SK-N-SH (cell line): ENCODE data around the gene ABHD13. TPM values are rescaled to one million over a fixed set of nuclear protein-coding genes. Genes with fewer than 3 reads are reported as not detected.

Experiments
- CTCF ChIA-PET: fragments of 300-600, 350-600 bp; formaldehyde crosslinking; extraction: SDS; loops from one replicate; lab custom pipeline; 2021; lab: Yijun Ruan, JAX
- POLR2A ChIA-PET: fragments of 350-600 bp; sonication (Branson Sonifier 250); formaldehyde crosslinking; extraction: SDS; loops from one replicate; lab custom pipeline; 2020; ENCODE audit warnings: antibody characterized with exemption, inconsistent platforms; lab: Yijun Ruan, JAX
- DNase-seq: peaks from one replicate; pipeline ENCODE4 v3.0.0; 2012
- H2AFZ ChIP-seq: fragments of 200-600 bp; sonication (generic); 2 replicates; pipeline ENCODE4 v1.8.1; 2016; ENCODE audit warnings: antibody characterized with exemption, mild to moderate bottlenecking, low read depth
- H3F3A ChIP-seq: fragments of 200-600 bp; sonication (generic); replicated peaks from 2 replicates; pipeline ENCODE3; 2016; ENCODE audit warnings: antibody characterized with exemption, mild to moderate bottlenecking; ENCODE audit not compliant: insufficient read depth
- H3K27ac ChIP-seq, 2 experiments: fragments of 200-500 bp in 1 of 2; fragments of 200-600 bp in 1 of 2; sonication (Bioruptor generic) in 1 of 2; sonication (generic), shearing (Covaris generic) in 1 of 2; 2 replicates each; pipeline versions ENCODE4 v1.5.1 to v1.6.1; 2014 to 2016; ENCODE audit warnings: low read depth in 2 of 2, inconsistent platforms in 1 of 2, low read length in 1 of 2, mild to moderate bottlenecking in 1 of 2, mixed read lengths in 1 of 2
- H3K27me3 ChIP-seq: fragments of 200-600 bp; sonication (generic), shearing (Covaris generic); 2 replicates; pipeline ENCODE4 v1.6.1; 2016; ENCODE audit warnings: mixed run types; ENCODE audit not compliant: insufficient read depth
- H3K36me3 ChIP-seq, 2 experiments: fragments of 200-500 bp in 1 of 2; fragments of 200-600 bp in 1 of 2; sonication (Bioruptor generic) in 1 of 2; sonication (generic) in 1 of 2; replicated peaks in 1 of 2; 2 replicates each; pipeline versions ENCODE3 to v1.5.1; 2014 to 2016; ENCODE audit warnings: low read length in 1 of 2, mild to moderate bottlenecking in 1 of 2; ENCODE audit not compliant: insufficient read depth in 2 of 2, control insufficient read depth in 1 of 2
- H3K4me1 ChIP-seq, 2 experiments: fragments of 200-500 bp in 1 of 2; fragments of 200-600 bp in 1 of 2; sonication (Bioruptor generic) in 1 of 2; sonication (generic), shearing (Covaris generic) in 1 of 2; 2 replicates each; pipeline versions ENCODE4 v1.5.1 to v1.6.1; 2014 to 2016; ENCODE audit warnings: low read depth in 1 of 2, low read length in 1 of 2, mixed run types in 1 of 2; ENCODE audit not compliant: insufficient read depth in 2 of 2, control insufficient read depth in 1 of 2
- H3K4me2 ChIP-seq: fragments of 200-600 bp; sonication (generic), shearing (Covaris generic); 2 replicates; pipeline ENCODE4 v1.6.1; 2017; ENCODE audit warnings: mixed run types
- H3K4me3 ChIP-seq, 2 experiments: fragments of 200-500 bp in 1 of 2; fragments of 200-600 bp in 1 of 2; sonication (Bioruptor generic) in 1 of 2; sonication (generic), shearing (Covaris generic) in 1 of 2; 2 replicates each; pipeline versions ENCODE4 v1.5.1 to v1.8.1; 2014 to 2016; ENCODE audit warnings: low read depth in 2 of 2, inconsistent platforms in 1 of 2, low read length in 1 of 2, mild to moderate bottlenecking in 1 of 2, mixed read lengths in 1 of 2, moderate library complexity in 1 of 2
- H3K79me2 ChIP-seq: fragments of 200-600 bp; sonication (generic); 2 replicates; pipeline ENCODE4 v1.8.1; 2017; ENCODE audit warnings: mild to moderate bottlenecking; ENCODE audit not compliant: insufficient read depth
- H3K9ac ChIP-seq: fragments of 200-600 bp; sonication (generic); 2 replicates; pipeline ENCODE4 v1.6.1; 2017; ENCODE audit warnings: mixed run types
- H3K9me2 ChIP-seq: fragments of 200-600 bp; sonication (generic); 2 replicates; pipeline ENCODE4 v1.6.1; 2017; ENCODE audit warnings: mixed run types
- H3K9me3 ChIP-seq: fragments of 200-600 bp; sonication (generic); 2 replicates; pipeline ENCODE4 v1.6.1; 2017; ENCODE audit warnings: mixed run types, mild to moderate bottlenecking, moderate library complexity
- H4K20me1 ChIP-seq: fragments of 200-600 bp; sonication (generic); 2 replicates; pipeline ENCODE4 v1.6.1; 2017; ENCODE audit warnings: mild to moderate bottlenecking, mixed run types; ENCODE audit not compliant: insufficient read depth
- CHD2 ChIP-seq: fragments of 150-350 bp; IDR thresholded peaks from 2 replicates; pipeline ENCODE4 v1.6.1; 2018; ENCODE audit warnings: low read length; ENCODE audit not compliant: partially characterized antibody
- ELF1 ChIP-seq: IDR thresholded peaks from 2 replicates; pipeline ENCODE4 v1.4.0; 2012
- EZH2phosphoT487 ChIP-seq: fragments of 200-600 bp; sonication (generic); IDR thresholded peaks from 2 replicates; pipeline ENCODE4 v1.6.1; 2017; ENCODE audit warnings: low read depth, mixed run types, mild to moderate bottlenecking, antibody characterized with exemption, moderate library complexity, borderline replicate concordance
- FOXJ3 ChIP-seq: sonication (generic); formaldehyde crosslinking; IDR thresholded peaks from 2 replicates; pipeline ENCODE4 v1.5.1; 2020; ENCODE audit warnings: mild to moderate bottlenecking, missing genetic modification reagents
- FOXM1 ChIP-seq: IDR thresholded peaks from 2 replicates; pipeline ENCODE4 v1.4.0; 2012; ENCODE audit warnings: low read depth, mild to moderate bottlenecking
- GABPA ChIP-seq: IDR thresholded peaks from 2 replicates; pipeline ENCODE4 v1.4.0; 2012; ENCODE audit warnings: low read depth, mild to moderate bottlenecking
- MXI1 ChIP-seq: IDR thresholded peaks from 2 replicates; pipeline ENCODE4 v1.6.1; 2012; ENCODE audit warnings: mild to moderate bottlenecking, low read depth, low read length, improper control_type of control experiment
- NFIC ChIP-seq: IDR thresholded peaks from 2 replicates; pipeline ENCODE4 v1.4.0; 2012; ENCODE audit warnings: borderline replicate concordance
- POLR2AphosphoS5 ChIP-seq: IDR thresholded peaks from 2 replicates; pipeline ENCODE4 v1.6.1; 2012; ENCODE audit warnings: low read depth, low read length
- RAD21 ChIP-seq: IDR thresholded peaks from 2 replicates; pipeline ENCODE4 v1.6.1; 2012; ENCODE audit warnings: mild to moderate bottlenecking, low read length
- RFX5 ChIP-seq: IDR thresholded peaks from 2 replicates; pipeline ENCODE4 v1.6.1; 2012; ENCODE audit warnings: mild to moderate bottlenecking, improper control_type of control experiment, low read length
- TAF1 ChIP-seq: IDR thresholded peaks from 2 replicates; pipeline ENCODE4 v1.6.1; 2012; ENCODE audit warnings: low read depth, mild to moderate bottlenecking, low read length, moderate library complexity, borderline replicate concordance
- TCF12 ChIP-seq: IDR thresholded peaks from 2 replicates; pipeline ENCODE4 v1.4.0; 2012
- TEAD4 ChIP-seq: IDR thresholded peaks from 2 replicates; pipeline ENCODE4 v1.4.0; 2012; ENCODE audit warnings: mild to moderate bottlenecking, borderline replicate concordance; ENCODE audit not compliant: insufficient read depth
- WGBS: methylation state at CpG from one replicate; pipeline ENCODE4 v1.1.6; 2017; ENCODE audit warnings: low lambda C conversion rate; 5-methylcytosine and 5-hydroxymethylcytosine counted together
- polyA plus RNA-seq, 3 experiments: library from polyadenylated mRNA; depleted of rRNA; stranded (reverse); fragments of >200 nt; gene quantifications; 2 replicates each; pipeline ENCODE4 v1.2.3, GENCODE V29; 2012
- TF ChIP-seq, protein P1 (sequence below): fragments of 200-600 bp; sonication (generic); IDR thresholded peaks from 2 replicates; pipeline ENCODE4 v1.6.1; 2017; ENCODE audit warnings: antibody characterized with exemption, mild to moderate bottlenecking, moderate library complexity
- TF ChIP-seq, protein P2 (sequence below): fragments of 150-350 bp; IDR thresholded peaks from 2 replicates; pipeline ENCODE4 v1.6.1; 2016; ENCODE audit warnings: mild to moderate bottlenecking, low read depth, low read length
- TF ChIP-seq, protein P3 (sequence below): IDR thresholded peaks from 2 replicates; pipeline ENCODE4 v1.4.0; 2012; ENCODE audit warnings: low read depth, borderline replicate concordance
- TF ChIP-seq, protein P4 (sequence below): IDR thresholded peaks from 2 replicates; pipeline ENCODE4 v1.6.1; 2012; ENCODE audit warnings: mild to moderate bottlenecking, low read depth, low read length, moderate library complexity
- TF ChIP-seq, protein P5 (sequence below): IDR thresholded peaks from 2 replicates; pipeline ENCODE4 v1.4.0; 2012; ENCODE audit warnings: low read depth

Gene ABHD13
- polyA plus RNA-seq, 1 of the 3 experiments (the other 2 are of a cell fraction) = 2.9 TPM

GRCh38 chr13:108266321-108266990, 48.3 kb downstream of the ABHD13 start:
- Histone ChIP-seq H3K27ac (no peak overlapping the region), H3K4me1 (peaks cover 0 to 7% of the 10 kb centered on the region in 2 experiments; a peak in 2 of 4 replicates), H4K20me1 (no peaks in the 10 kb centered on the region), H3K4me3 (no peak overlapping the region), H3K9me3 (no peaks in the 10 kb centered on the region), H3K9me2 (no peaks in the 10 kb centered on the region), H3K9ac (no peak overlapping the region)
- POLR2A ChIA-PET = no interaction called here
- peak; percentile 3 for DNase-seq
- CTCF ChIA-PET = interaction anchor here (1.1 kb wide), 1 partner anchor 19 kb away, joined by 3 read pairs; no protein-coding TSS in a partner anchor
- TF ChIP-seq, protein P1, sequence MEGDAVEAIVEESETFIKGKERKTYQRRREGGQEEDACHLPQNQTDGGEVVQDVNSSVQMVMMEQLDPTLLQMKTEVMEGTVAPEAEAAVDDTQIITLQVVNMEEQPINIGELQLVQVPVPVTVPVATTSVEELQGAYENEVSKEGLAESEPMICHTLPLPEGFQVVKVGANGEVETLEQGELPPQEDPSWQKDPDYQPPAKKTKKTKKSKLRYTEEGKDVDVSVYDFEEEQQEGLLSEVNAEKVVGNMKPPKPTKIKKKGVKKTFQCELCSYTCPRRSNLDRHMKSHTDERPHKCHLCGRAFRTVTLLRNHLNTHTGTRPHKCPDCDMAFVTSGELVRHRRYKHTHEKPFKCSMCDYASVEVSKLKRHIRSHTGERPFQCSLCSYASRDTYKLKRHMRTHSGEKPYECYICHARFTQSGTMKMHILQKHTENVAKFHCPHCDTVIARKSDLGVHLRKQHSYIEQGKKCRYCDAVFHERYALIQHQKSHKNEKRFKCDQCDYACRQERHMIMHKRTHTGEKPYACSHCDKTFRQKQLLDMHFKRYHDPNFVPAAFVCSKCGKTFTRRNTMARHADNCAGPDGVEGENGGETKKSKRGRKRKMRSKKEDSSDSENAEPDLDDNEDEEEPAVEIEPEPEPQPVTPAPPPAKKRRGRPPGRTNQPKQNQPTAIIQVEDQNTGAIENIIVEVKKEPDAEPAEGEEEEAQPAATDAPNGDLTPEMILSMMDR = no peak
- TF ChIP-seq, protein P2, sequence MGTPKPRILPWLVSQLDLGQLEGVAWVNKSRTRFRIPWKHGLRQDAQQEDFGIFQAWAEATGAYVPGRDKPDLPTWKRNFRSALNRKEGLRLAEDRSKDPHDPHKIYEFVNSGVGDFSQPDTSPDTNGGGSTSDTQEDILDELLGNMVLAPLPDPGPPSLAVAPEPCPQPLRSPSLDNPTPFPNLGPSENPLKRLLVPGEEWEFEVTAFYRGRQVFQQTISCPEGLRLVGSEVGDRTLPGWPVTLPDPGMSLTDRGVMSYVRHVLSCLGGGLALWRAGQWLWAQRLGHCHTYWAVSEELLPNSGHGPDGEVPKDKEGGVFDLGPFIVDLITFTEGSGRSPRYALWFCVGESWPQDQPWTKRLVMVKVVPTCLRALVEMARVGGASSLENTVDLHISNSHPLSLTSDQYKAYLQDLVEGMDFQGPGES = no peak
- TF ChIP-seq TAF1 = no peak
- no peak for TF ChIP-seq GABPA
- TF ChIP-seq CHD2 = no peak
- TF ChIP-seq MXI1 = no peak
- TF ChIP-seq, protein P3, sequence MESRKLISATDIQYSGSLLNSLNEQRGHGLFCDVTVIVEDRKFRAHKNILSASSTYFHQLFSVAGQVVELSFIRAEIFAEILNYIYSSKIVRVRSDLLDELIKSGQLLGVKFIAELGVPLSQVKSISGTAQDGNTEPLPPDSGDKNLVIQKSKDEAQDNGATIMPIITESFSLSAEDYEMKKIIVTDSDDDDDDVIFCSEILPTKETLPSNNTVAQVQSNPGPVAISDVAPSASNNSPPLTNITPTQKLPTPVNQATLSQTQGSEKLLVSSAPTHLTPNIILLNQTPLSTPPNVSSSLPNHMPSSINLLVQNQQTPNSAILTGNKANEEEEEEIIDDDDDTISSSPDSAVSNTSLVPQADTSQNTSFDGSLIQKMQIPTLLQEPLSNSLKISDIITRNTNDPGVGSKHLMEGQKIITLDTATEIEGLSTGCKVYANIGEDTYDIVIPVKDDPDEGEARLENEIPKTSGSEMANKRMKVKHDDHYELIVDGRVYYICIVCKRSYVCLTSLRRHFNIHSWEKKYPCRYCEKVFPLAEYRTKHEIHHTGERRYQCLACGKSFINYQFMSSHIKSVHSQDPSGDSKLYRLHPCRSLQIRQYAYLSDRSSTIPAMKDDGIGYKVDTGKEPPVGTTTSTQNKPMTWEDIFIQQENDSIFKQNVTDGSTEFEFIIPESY = no peak
- TF ChIP-seq, protein P4, sequence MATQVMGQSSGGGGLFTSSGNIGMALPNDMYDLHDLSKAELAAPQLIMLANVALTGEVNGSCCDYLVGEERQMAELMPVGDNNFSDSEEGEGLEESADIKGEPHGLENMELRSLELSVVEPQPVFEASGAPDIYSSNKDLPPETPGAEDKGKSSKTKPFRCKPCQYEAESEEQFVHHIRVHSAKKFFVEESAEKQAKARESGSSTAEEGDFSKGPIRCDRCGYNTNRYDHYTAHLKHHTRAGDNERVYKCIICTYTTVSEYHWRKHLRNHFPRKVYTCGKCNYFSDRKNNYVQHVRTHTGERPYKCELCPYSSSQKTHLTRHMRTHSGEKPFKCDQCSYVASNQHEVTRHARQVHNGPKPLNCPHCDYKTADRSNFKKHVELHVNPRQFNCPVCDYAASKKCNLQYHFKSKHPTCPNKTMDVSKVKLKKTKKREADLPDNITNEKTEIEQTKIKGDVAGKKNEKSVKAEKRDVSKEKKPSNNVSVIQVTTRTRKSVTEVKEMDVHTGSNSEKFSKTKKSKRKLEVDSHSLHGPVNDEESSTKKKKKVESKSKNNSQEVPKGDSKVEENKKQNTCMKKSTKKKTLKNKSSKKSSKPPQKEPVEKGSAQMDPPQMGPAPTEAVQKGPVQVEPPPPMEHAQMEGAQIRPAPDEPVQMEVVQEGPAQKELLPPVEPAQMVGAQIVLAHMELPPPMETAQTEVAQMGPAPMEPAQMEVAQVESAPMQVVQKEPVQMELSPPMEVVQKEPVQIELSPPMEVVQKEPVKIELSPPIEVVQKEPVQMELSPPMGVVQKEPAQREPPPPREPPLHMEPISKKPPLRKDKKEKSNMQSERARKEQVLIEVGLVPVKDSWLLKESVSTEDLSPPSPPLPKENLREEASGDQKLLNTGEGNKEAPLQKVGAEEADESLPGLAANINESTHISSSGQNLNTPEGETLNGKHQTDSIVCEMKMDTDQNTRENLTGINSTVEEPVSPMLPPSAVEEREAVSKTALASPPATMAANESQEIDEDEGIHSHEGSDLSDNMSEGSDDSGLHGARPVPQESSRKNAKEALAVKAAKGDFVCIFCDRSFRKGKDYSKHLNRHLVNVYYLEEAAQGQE = no peak
- TF ChIP-seq NFIC = no peak
- TF ChIP-seq RFX5 = no peak
- TF ChIP-seq POLR2AphosphoS5 = no peak
- no peak for TF ChIP-seq EZH2phosphoT487
- no peak for TF ChIP-seq ELF1
- TF ChIP-seq TEAD4 = no peak
- no peak for TF ChIP-seq FOXJ3 (CRISPR knock-in tag)
- TF ChIP-seq RAD21 = no peak
- no peak for TF ChIP-seq TCF12
- TF ChIP-seq, protein P5, sequence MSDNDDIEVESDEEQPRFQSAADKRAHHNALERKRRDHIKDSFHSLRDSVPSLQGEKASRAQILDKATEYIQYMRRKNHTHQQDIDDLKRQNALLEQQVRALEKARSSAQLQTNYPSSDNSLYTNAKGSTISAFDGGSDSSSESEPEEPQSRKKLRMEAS = no peak
- TF ChIP-seq FOXM1 = no peak
- TF ChIP-seq, all 33 proteins: peak for 0
- WGBS = 70% methylated on average over 8 of the region's 10 CpGs
- H3K79me2 ChIP-seq = no peaks in the 10 kb centered on the region
- no peaks in the 10 kb centered on the region for H3K27me3 ChIP-seq
- no peaks in the 10 kb centered on the region for H3K36me3 ChIP-seq
- no peak overlapping the region for H2AFZ ChIP-seq
- no peaks in the 10 kb centered on the region for H3F3A ChIP-seq
- H3K4me2 ChIP-seq = no peak overlapping the region
